T47D (cell line): ENCODE results near the gene IGSF22.

Source experiments
- DNase-seq, 2 experiments: peaks; one replicate each; pipeline versions ENCODE4 v3.0.0 to v3.0.0-alpha.2; 2011 to 2012; ENCODE audit warnings: low read depth in 1 of 2, low spot score in 1 of 2
- JUND ChIP-seq: IDR thresholded peaks from 2 replicates; pipeline ENCODE4 v1.6.1; 2012; ENCODE audit warnings: low read depth
- in situ Hi-C: cut with HindIII; loops from 2 replicates; pipeline ENCODE4 v1.10.0; 2016; ENCODE audit warnings: low sequenced_read_pairs, low pct_unique_long_range_greater_than_20kb

Gene IGSF22

GRCh38 chr11:18761144-18761543 lies 35.2 kb upstream of the IGSF22 start:
- no peak for DNase-seq
- TF ChIP-seq JUND: no peak
- in situ Hi-C loops: no loop called here

- no peak for DNase-seq
- in situ Hi-C loops: no loop called here
- TF ChIP-seq JUND: no peak
Observed at GRCh38 chr11:18757811-18758210, 31.8 kb upstream of the IGSF22 start.

GRCh38 chr11:18756889-18757288 lies 30.9 kb upstream of the IGSF22 start:
- DNase-seq: no peak
- in situ Hi-C loops: no loop called here
- TF ChIP-seq JUND: no peak

GRCh38 chr11:18754308-18754707 lies 28.3 kb upstream of the IGSF22 start:
- in situ Hi-C loops: no loop called here
- no peak for DNase-seq
- TF ChIP-seq JUND: no peak

- no peak for DNase-seq
- TF ChIP-seq JUND: no peak
- in situ Hi-C loops: no loop called here
Observed at GRCh38 chr11:18752502-18752901, 26.5 kb upstream of the IGSF22 start.

- in situ Hi-C loops: no loop called here
- no peak for TF ChIP-seq JUND
- no peak for DNase-seq
Observed at GRCh38 chr11:18750944-18751343, 25.0 kb upstream of the IGSF22 start.

- in situ Hi-C loops: no loop called here
- no peak for DNase-seq
- TF ChIP-seq JUND: no peak
Observed at GRCh38 chr11:18749681-18750319, 23.8 kb upstream of the IGSF22 start.

- no peak for TF ChIP-seq JUND
- in situ Hi-C loops: no loop called here
- no peak for DNase-seq
Observed at GRCh38 chr11:18748766-18749365, 22.9 kb upstream of the IGSF22 start.

GRCh38 chr11:18745251-18745650 lies 19.3 kb upstream of the IGSF22 start:
- in situ Hi-C loops: no loop called here
- no peak for TF ChIP-seq JUND
- no peak for DNase-seq

- DNase-seq: no peak
- in situ Hi-C loops: no loop called here
- TF ChIP-seq JUND: no peak
Observed at GRCh38 chr11:18743900-18744514, 18.0 kb upstream of the IGSF22 start.

GRCh38 chr11:18743365-18743764 lies 17.4 kb upstream of the IGSF22 start:
- no peak for TF ChIP-seq JUND
- no peak for DNase-seq
- in situ Hi-C loops: no loop called here

GRCh38 chr11:18741783-18742182 lies 15.8 kb upstream of the IGSF22 start:
- in situ Hi-C loops: no loop called here
- TF ChIP-seq JUND: no peak
- no peak for DNase-seq

GRCh38 chr11:18739685-18740084 lies 13.7 kb upstream of the IGSF22 start:
- DNase-seq: no peak
- no peak for TF ChIP-seq JUND
- in situ Hi-C loops: no loop called here
